SK-N-SH (cell line): ENCODE results near the gene TMEM114.

Experiments used
- JUND ChIP-seq: IDR thresholded peaks from 2 replicates; pipeline ENCODE4 v1.4.0; 2012
- MXI1 ChIP-seq: IDR thresholded peaks from 2 replicates; pipeline ENCODE4 v1.6.1; 2012; ENCODE audit warnings: mild to moderate bottlenecking, low read depth, low read length, improper control_type of control experiment
- NRF1 ChIP-seq: IDR thresholded peaks from 2 replicates; pipeline ENCODE4 v1.6.1; 2012; ENCODE audit warnings: low read depth, mild to moderate bottlenecking, low read length
- POLR2AphosphoS5 ChIP-seq: IDR thresholded peaks from 2 replicates; pipeline ENCODE4 v1.6.1; 2012; ENCODE audit warnings: low read depth, low read length
- USF2 ChIP-seq: fragments of 150-350 bp; IDR thresholded peaks from 2 replicates; pipeline ENCODE4 v1.6.1; 2017; ENCODE audit warnings: antibody characterized with exemption, low read length, low read depth, borderline replicate concordance
- TF ChIP-seq, protein P1 (sequence below): fragments of 200-600 bp; sonication (generic); IDR thresholded peaks from 2 replicates; pipeline ENCODE4 v1.6.1; 2017; ENCODE audit warnings: antibody characterized with exemption, mild to moderate bottlenecking, moderate library complexity
- TF ChIP-seq, protein P2 (sequence below): IDR thresholded peaks from 2 replicates; pipeline ENCODE4 v1.6.1; 2012; ENCODE audit warnings: mild to moderate bottlenecking, low read depth, low read length, moderate library complexity

- TF ChIP-seq, protein P1, sequence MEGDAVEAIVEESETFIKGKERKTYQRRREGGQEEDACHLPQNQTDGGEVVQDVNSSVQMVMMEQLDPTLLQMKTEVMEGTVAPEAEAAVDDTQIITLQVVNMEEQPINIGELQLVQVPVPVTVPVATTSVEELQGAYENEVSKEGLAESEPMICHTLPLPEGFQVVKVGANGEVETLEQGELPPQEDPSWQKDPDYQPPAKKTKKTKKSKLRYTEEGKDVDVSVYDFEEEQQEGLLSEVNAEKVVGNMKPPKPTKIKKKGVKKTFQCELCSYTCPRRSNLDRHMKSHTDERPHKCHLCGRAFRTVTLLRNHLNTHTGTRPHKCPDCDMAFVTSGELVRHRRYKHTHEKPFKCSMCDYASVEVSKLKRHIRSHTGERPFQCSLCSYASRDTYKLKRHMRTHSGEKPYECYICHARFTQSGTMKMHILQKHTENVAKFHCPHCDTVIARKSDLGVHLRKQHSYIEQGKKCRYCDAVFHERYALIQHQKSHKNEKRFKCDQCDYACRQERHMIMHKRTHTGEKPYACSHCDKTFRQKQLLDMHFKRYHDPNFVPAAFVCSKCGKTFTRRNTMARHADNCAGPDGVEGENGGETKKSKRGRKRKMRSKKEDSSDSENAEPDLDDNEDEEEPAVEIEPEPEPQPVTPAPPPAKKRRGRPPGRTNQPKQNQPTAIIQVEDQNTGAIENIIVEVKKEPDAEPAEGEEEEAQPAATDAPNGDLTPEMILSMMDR, result no peak
- no peak for TF ChIP-seq USF2
- TF ChIP-seq JUND, result no peak
- TF ChIP-seq, protein P2, sequence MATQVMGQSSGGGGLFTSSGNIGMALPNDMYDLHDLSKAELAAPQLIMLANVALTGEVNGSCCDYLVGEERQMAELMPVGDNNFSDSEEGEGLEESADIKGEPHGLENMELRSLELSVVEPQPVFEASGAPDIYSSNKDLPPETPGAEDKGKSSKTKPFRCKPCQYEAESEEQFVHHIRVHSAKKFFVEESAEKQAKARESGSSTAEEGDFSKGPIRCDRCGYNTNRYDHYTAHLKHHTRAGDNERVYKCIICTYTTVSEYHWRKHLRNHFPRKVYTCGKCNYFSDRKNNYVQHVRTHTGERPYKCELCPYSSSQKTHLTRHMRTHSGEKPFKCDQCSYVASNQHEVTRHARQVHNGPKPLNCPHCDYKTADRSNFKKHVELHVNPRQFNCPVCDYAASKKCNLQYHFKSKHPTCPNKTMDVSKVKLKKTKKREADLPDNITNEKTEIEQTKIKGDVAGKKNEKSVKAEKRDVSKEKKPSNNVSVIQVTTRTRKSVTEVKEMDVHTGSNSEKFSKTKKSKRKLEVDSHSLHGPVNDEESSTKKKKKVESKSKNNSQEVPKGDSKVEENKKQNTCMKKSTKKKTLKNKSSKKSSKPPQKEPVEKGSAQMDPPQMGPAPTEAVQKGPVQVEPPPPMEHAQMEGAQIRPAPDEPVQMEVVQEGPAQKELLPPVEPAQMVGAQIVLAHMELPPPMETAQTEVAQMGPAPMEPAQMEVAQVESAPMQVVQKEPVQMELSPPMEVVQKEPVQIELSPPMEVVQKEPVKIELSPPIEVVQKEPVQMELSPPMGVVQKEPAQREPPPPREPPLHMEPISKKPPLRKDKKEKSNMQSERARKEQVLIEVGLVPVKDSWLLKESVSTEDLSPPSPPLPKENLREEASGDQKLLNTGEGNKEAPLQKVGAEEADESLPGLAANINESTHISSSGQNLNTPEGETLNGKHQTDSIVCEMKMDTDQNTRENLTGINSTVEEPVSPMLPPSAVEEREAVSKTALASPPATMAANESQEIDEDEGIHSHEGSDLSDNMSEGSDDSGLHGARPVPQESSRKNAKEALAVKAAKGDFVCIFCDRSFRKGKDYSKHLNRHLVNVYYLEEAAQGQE, result no peak
- TF ChIP-seq NRF1, result no peak
- TF ChIP-seq POLR2AphosphoS5, result no peak
- TF ChIP-seq MXI1, result no peak
Measured at GRCh38 chr16:8590811-8591210, 500 bp upstream of the TMEM114 start.
